ENCODE results near the gene PTPA.
A peak's percentile ranks its signal among the peaks of the same experiment; 100 is the strongest.
"Not testable (repeated sequence)": the region's sequence is repeated elsewhere in the genome, so short reads cannot be mapped to it uniquely, and the experiment has no call there.

The PTPA gene

DNA sequence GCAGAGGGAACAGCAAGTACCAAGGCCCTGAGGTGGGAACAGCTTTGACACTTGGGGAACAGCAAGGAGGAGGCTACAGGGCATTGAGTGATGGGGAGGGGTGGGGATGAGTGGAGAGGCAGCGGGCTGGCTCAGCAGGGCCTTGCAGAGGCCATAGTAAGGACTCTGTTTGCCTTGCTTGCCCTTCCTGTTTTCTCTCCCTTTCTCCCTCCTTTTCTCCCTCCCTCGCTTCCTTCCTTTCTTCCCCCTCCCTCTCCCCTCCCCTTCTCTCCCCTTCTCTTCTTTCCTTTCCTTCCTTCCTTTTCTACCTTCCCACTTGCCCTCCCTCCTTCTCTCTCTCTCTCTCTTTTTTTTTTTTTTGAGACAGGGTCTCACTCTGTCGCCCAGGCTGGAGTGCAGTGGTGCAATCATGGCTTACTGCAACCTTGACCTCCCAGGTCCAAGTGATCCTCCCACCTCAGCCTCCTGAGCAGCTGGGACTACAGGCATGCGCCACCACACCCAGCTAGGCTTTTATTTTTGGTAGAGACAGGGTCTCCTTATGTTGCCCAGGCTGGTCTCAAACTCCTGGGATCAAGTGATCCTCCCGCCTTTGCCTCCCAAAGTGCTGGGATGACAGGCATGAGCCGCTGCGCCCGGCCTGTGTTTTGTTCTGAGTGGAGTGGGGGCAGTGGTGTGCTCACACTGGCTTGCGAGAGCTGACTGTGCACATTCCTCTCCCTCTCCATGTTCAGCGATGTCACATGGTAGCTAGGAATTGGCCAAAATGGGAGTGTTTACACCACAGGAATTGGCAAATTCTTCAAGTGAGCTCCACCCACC, 49.7 kb downstream of the PTPA start:
- no peak for DNase-seq (ENCODE audit: low read depth)

DNA sequence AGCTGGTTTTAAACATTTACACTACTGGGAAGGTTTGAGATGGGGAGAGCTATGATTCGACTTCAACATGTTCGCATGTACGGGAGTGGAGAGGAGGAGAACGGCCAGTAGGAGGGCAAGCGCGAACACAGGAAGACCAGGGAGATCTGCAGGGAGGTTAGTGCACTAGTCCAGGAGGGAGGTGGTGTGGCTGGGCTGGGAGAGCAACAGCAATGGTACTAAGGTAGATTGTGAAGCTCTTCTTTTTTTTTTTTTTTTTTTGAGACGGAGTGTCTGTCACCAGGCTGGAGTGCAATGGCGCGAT, 50.3 kb downstream of the PTPA start:
- no peak for DNase-seq (ENCODE audit: low read depth)

DNA sequence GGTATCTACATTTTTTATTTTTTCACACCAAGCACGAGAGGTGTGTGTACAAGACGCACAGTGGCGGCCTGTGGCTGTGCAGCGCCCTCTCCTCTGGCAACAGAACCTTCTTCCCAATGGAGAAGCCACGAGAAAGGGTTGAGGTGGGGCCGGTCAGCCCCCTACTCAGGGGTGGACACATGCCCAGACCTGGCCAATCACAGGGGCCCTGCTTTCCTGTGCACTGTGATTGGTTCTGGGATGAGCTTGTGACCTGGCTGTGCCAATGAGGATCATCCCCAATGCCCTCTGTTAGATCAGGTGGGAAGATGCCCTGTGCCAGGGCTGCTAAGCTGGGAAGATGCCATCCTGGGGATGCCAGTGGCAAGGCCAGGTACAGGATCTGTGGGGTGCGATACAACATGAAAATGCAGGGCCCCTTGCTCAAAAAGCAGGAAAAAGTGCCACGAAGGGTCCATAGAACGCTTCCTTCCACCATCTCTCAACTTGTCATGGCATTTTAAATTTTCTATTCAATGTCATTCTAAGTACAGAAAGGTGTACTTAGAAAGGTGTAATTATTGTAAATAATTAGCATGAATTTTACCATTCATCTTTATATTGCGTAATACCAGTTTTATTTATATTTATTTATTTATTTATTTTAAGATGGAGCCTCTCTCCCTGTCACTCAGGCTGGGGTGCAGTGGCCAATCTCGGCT, 51.4 kb downstream of the PTPA start:
- no peak for DNase-seq (ENCODE audit: low read depth)

DNA sequence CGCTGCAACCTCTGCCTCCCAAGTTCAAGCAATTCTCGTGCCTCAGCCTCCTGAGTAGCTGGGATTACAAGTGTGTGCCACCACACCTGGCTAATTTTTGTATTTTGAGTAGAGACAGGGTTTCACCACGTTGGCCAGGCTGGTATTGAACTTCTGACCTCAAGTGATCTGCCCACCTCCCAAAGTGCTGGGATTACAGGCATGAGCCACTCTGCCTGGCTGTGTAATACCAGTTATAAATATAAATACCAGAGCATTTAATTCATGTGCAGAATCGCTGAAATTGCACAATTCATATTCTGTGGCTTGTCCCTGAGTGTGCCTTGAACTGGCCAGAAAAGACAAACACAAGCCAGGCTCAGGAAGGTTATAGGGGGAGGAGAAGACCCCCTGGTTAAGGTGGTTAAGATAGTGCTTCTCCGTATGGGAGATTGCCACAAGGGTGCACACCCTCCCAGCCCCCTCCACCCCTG, 52.0 kb downstream of the PTPA start:
- DNase-seq (ENCODE audit: low read depth), result not testable (repeated sequence)

DNA sequence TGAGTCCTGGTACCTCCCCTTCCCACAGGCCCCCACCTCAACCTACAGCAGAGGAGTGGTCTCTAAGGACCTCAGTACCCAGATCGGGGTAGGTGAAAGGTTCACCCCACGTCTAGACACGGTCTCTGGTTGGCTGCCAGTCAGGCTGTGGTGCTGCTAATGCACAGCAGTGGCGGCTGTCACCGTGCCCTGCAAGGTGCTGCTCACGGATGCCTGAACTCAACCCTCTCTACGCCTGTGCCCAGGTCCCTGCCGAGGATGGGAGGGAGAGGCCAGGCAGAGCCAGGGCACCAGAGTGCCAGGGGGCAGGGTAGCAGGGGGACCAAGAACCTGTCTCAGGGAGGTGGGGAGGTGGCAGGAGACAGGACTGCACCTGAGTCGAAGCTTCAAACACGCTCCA, 52.5 kb downstream of the PTPA start:
- DNase-seq (ENCODE audit: low read depth), result no peak

DNA sequence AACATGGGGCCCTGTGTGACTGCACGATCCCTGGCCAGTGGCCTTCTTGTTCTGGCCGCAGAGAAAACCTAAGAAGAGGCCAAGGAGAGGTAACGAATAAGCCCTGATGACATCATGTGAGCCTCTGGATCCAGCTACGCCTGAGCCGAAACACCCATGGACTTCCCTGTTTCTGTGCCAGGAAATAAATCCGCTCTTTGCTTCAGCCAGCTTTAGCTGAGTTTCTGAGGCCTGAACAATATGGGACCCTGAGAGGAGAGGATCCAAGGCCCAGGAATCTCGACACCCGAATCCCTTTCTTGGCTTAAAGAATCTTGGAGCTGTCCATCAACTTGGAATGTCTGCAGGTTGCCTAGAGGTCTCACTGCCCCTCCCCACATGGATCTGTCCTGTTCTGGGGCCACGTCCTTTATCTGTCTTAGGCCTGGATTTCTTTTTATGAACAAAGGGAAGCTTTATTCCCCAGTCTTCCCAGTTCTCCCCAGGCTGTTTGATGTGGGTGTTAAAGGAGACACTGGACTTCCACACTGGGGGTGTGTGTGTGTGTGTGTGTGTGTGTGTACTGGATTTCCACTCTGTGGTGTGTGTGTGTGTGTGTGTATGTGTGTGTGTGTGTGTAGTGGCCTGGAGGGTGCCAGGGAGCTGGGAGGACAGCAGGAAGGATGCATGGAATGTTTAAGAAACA, 53.2 kb downstream of the PTPA start:
- DNase-seq (ENCODE audit: low read depth), result no peak

DNA sequence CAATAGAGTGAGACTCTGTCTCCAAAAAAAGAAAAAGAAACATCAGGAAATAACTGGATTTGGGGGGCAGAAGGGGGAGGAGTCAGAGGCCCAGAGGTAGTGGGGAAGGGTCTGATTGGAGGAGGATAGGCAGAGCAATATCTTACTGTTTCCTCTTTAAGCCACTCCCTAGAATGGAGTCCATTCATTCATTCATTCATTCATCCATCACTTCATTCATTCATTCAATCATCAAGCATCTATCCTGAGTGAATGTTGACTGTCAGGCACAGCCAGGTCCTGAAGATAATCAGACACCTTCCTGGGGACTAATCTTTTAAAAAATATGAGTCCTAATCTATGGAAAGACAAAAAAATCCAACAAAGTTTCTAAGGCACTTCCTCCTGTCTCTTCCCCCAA, 54.0 kb downstream of the PTPA start:
- no peak for DNase-seq (ENCODE audit: low read depth)

DNA sequence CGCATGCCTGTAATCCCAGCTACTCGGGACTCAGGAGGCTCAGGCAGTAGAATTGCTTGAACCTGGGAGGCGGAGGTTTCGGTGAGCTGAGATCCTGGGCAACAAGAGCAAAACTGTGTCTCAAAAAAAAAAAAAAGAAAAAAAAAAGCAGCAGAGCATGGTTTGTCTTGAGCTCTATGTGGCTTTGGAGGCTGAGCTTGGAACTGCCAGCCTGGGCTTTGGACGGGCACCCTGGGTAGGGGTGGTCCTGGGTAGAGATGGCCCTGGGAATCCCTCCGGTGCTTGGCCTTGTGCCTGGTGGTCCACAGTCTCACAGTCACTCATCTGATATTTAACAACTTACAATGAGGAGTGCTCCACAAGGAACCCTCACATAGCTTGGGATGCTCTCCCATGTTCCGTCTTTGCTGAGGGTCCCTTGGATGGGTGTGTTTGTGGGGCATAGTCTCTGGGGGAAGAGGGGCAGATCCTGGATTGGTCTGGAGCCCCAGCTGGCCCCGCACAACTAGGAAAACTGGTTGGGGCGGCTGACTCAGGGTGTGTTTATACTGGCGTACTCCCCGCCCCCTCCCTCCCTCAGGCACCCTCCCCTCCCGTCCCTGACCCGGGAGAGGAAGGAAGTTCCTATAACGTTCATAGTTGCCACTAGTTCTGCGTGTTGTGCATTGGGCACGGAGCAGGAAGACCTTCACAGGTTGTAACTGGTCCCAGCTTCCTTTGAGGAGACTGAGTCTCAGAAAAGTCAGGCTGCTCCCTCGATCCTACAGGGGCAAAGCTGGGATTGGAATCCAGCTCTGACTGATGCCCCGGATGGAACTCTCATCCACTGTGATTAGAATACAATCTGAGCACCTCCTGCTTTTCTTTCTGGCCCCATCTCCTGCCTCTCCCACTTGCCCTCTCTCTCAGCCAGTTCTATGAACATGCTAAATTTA, 55.7 kb downstream of the PTPA start:
- DNase-seq (ENCODE audit: low read depth), result no peak

DNA sequence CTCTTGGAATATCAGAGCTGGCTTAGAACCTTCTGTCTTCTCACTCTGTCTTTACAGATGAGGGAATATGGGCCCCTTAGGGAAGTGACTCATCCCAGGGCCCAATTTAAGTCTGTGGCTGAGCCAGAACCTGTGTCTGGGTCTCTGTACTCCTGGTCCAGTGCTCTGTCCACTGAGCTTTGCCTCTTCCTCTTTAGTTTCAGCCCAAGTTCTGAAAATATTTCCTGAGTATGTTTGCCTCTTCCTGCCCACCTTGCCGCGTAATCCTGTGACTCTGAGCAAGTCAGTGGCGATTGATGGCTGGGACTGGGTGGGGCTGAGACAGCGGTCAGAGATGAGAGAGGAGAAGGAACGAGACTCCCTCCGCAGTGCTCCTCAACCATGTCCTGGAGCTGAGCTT, 59.0 kb downstream of the PTPA start:
- DNase-seq (ENCODE audit: low read depth), result no peak

DNA sequence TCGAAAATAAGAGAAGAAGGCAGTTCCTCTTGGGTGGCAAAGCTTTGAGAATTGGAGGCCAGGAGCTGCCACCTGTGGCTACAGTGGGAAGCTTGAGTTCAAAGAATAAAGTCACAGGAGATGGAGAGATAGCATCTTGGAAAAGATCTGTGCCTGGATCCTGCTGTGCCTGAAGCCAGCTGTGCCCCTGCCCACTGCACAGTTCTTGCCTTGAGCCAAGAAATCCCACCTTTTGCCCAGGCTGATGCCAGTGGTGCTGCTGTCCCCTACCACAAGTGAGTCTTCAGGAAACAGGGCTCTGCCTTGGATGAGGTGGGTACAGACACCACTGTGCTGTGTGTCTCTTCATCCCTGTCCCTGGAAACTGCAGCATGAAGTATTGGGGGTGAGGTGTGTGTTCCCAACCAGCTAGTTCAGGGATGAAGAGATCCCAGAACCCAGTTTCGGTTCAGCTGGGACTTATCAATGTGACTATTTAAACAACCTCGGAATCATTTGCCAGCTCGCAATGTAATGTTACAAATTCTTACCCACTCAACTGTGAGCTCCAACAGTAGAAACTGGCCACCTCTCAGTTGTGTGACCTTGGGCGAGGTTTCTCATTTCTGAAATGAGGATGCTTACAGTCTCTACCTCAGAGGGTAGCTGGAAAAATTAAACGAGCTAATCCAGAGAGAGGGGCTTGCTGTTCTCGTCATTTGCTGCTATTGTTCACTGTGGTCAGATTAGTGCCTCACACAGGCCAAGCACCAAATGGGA, 61.0 kb downstream of the PTPA start:
- no peak for DNase-seq (ENCODE audit: low read depth)

DNA sequence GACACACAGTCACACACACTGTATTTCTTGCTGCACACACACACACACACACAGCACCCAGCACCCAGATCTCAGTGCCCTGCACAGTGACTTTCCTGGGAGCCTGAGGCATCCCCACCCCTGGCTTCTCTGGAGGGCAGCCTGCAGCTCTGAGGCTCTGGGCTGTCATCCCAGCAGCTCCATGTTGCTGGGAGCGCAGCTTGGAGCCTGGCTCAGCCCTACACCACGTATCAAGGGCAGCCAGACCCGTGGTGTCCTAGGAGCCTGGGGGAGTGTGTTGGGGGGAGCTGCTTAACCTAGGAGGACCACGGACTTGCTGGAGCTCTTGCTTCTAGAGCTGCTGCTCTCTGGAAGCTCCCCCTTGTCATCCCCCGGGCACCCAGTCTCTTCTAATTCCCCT, 61.6 kb downstream of the PTPA start:
- DNase-seq (ENCODE audit: low read depth), result no peak

DNA sequence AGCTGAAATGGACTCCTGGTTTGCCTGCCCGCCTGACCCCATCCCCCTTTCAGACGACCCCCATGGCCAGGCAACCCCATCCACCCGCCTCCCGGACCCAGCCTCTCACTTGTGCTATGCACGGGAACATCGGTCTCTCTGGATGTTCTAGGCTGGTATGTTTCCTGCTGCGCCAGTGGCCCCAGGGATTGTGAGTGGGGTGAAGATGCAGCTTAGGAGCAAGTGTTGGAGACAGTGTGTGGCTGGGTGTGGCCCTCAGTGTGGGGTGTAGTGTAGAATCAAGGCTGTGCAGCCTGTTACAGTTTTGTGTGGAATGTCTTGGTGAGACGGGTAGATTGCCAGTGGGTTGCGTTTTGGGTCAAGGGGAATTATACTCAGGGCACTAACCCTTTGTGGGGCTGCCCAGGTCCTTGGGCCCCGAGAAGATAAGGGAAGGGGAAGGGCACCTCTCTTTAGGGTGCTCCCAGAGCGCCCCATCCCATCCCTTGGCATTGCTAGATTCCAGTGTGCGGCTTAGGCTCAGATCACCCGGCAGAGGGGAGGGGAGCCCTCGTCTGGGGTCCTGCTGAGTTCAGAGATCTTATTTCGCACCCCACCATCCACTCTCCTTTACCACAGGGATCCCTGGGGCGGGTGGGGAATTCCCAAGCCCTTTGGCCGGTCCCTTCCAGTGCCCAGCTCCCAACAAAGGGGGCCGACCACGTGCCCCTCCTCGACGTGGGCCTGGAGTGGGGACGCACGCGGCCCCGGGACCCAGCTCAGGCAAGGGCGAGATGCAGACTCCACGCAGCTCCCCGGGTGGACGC, 62.3 kb downstream of the PTPA start:
- DNase-seq (ENCODE audit: low read depth), result no peak

DNA sequence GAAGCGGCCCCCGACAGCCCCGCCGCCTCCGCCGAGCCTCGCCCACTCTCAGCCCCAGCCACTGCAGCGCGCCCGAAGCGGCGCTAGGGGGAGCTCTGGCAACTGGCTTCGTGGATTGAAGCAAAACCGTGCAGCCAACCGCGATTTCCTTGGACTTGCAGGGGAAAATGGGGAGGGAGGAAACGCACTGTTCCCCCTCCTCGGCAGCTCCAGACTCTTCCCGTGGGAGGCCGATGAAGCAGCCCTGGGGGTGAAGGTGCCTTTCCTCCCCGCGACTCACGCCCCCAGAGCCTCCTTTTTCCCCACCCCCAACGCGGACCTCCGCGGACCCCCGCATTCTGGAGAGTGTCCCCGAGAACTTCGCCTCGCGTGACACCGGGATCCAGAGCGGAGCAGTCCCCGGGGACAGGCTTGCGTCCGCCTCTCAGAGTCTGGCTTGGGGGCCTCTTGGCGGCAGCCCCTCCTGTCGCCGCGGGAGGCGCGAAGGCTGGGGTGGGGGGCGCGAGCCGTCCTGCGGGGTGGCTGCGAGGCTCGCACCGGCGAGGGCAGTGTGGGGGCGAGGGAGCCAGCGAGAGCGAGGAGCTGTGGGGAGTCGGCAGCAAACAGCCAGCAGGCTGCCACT, 63.0 kb downstream of the PTPA start:
- DNase-seq (ENCODE audit: low read depth), result peak; percentile 61

DNA sequence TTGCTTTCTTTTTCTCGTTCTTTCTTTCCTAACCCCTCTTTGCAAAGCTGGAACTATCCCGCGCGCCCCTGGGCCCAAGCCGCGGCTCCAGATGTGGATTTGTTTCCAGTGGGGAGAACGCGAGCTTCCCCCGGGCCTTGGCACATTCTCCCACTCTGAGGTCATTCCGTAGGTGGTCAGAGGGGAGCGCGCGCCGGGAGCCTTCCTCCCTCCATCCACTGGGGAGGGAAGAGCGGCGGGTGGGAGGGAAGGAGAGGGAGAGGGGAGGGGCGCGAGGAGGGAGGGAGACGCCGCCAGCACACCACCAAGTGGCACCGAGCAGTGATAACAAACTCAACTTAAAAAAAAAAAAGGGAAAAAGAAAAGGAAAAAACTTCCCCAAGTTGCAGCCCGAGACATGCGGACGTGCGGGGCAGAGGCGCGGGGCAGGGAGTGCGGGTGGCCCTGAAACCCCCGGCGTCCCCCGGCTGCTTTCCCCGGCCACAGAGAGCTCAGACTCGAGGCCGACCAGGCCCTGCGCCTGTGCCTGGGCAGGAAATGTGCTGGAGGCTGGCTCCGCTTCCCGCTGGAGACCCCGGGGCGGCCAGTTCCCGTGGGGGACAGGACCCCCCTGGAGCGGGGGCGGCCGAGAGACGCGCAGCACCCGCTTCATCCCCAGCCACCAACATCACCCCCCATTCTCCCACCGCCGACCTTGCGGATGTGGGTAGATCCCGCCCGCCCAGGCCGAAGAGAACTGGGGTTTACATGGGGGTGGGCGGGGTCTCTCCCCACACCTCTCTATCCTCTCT, 63.7 kb downstream of the PTPA start:
- DNase-seq (ENCODE audit: low read depth), result no peak

DNA sequence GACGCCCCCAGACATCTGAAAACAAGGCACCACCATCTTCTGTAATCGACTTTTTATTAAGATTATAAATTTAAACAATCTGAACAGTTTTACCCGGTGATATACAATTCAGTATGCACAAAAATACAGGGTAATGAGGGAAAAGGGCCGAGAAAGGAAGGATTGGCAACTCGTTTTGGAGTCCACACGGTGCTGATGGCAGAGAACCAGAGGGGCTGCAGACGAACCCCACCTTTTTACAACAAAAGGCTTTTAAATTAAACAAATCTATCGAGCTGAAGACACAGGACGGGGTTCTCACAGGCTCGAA, 64.3 kb downstream of the PTPA start:
- no peak for DNase-seq (ENCODE audit: low read depth)

DNA sequence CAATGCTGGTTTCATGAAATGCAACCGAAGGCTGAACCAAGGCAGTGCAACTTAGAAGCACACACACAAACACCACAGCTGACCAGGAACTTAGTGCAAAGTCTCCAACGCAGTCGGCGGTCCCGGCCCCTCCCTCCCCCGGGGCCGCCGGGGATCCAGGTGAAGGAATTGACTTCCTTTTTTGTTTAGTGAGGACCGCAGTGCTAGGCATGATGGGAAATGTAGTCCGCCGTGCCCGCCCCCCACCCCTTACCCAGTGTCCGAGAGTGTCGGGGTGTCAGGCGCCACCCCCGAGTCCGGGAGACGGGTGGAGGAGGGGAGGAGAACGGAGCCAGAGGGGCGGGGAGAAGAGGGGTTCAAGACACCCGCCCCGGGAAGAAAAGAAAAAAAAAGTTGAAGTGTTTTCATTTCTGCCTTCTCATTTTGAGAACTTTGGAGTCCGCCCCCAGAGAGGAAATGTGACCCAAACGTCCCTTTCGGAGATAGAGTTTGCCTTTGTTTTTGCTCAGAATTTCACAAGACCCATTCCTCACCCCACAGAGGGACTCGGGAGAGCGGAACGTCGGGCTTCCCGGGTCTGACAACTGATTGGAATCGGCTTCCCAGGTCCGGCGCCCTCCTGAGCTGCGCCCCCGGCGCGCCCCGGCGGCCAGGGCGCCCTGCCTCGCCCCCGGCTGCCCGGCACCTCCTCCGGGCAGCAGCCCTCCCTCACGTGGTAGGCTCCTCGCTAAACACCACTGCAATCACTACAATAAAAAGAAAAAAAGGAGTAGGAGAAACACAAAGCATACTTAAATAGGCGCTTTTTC, 64.8 kb downstream of the PTPA start:
- DNase-seq (ENCODE audit: low read depth), result no peak

DNA sequence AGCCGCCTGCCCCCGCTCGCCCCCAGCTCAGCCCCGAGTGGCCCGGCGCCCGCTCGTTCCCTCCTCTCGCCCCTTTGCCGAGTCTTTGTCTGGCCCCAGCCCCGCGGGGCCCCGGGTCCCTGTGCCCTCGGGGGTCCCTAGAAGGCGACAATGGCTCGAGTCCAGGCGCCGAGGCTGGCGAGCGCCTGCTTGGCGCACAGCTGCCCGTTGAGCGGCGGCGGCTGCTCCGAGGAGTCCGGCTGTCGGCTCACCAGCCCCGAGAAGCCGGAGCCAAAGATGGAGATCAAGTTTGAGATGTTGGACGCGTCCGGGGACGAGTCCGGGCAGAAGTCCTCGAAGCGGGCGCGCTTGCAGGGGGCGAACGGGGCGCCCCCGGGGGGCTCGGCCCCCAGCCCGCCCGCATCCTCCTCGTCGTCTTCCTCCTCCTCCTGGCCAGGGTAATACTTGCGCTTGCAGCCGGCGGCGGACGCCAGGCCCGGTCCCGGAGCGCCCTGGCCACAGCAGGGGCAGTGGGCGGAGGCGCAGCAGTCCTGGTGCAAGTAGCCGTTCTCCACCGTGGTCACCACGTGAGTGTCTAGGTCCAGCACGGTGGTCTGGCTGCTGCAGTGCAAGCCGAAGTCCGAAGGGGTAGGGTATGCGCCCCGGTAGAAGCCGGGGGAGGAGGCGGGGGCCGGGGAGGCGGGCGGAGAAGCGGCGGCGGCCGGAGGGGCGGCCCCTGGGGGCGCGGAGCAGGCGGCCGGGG, 65.7 kb downstream of the PTPA start:
- no peak for DNase-seq (ENCODE audit: low read depth)

DNA sequence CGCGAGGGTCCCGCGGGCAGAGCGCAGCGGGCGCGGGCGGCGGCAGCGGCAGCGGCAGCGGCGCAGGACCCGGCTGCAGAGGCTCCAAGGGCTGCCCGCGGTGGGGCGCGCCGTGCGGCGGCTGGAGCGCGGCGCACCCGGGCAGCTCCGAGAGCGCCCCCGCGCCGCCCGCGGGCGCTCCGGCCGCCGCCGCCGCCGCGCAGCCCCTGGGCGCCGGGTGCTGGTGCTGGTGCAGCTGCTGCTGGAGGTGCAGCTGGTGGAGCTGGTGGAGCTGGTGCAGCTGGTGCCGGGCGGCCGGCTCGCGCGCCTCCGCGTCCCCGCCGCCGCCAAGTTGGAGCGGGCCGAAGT, 66.2 kb downstream of the PTPA start:
- DNase-seq (ENCODE audit: low read depth), result no peak
